B cell (primary cell): ENCODE results near the gene CFAP54. TPM values are rescaled to one million over a fixed set of nuclear protein-coding genes. Genes with fewer than 3 reads are reported as not detected.

Experiments used
- ATAC-seq: fragments of 200-7000 bp; cut with Tn5 transposase; one replicate; pipeline ENCODE4 v1.10.0; 2021; ENCODE audit warnings: low read depth, mild to moderate bottlenecking, moderate number of reproducible peaks, moderate library complexity
- CTCF ChIA-PET: fragments of 350-600 bp; sonication (Branson Sonifier 250); formaldehyde crosslinking; loops from one replicate; lab custom pipeline; 2021; ENCODE audit warnings: antibody characterized with exemption, inconsistent platforms; lab: Charles Lee
- POLR2A ChIA-PET: fragments of 350-600 bp; sonication (Branson Sonifier 250); formaldehyde crosslinking; loops from one replicate; lab custom pipeline; 2021; ENCODE audit warnings: antibody characterized with exemption; lab: Charles Lee
- DNase-seq: peaks from one replicate; pipeline ENCODE4 v3.0.0; 2013
- H2AFZ ChIP-seq: 2 replicates; pipeline ENCODE4 v1.6.1; 2012; ENCODE audit warnings: mild to moderate bottlenecking, low read depth, low read length; ENCODE audit not compliant: insufficient read depth, poor library complexity, severe bottlenecking
- H3K27ac ChIP-seq, 2 donors: 1 replicate in 1 of 2; 2 replicates in 1 of 2; pipeline ENCODE4 v1.5.1; 2012 to 2013; ENCODE audit warnings: low read length in 2 of 2, mild to moderate bottlenecking in 2 of 2, moderate library complexity in 1 of 2
- H3K27me3 ChIP-seq, 4 experiments: fragments of 200-600 bp in 1 of 4; sonication (generic) in 1 of 4; replicated peaks in 1 of 4; 1 replicate in 2 of 4; 2 replicates in 2 of 4; pipeline versions ENCODE4 v1.6.1 to v1.7.0; 2013 to 2016; ENCODE audit warnings: low read length in 3 of 4, mild to moderate bottlenecking in 2 of 4, mixed read lengths in 1 of 4, moderate library complexity in 1 of 4; ENCODE audit not compliant: insufficient read depth in 4 of 4, control insufficient read depth in 3 of 4; ENCODE audit errors: control extremely low read depth in 1 of 4
- H3K36me3 ChIP-seq, 2 experiments: replicated peaks in 1 of 2; 1 replicate in 1 of 2; 2 replicates in 1 of 2; pipeline versions ENCODE4 v1.6.1 to v1.7.1; 2013; ENCODE audit warnings: low read length in 1 of 2; ENCODE audit not compliant: insufficient read depth in 2 of 2, control insufficient read depth in 1 of 2; ENCODE audit errors: control extremely low read depth in 1 of 2, extremely low read depth in 1 of 2
- H3K4me1 ChIP-seq, 2 donors: fragments of 200-600 bp in 1 of 2; sonication (generic) in 1 of 2; 1 replicate in 1 of 2; 2 replicates in 1 of 2; pipeline versions ENCODE4 v1.5.1 to v1.6.1; 2013 to 2017; ENCODE audit warnings: low read length in 2 of 2; ENCODE audit not compliant: control insufficient read depth in 2 of 2, insufficient read depth in 2 of 2
- H3K4me2 ChIP-seq: replicated peaks from 2 replicates; pipeline ENCODE3; 2012; ENCODE audit warnings: mild to moderate bottlenecking, low read depth, low read length; ENCODE audit not compliant: poor library complexity, severe bottlenecking
- H3K4me3 ChIP-seq, 5 experiments: fragments of 200-600 bp in 1 of 5; sonication (generic) in 1 of 5; 1 replicate in 3 of 5; 2 replicates in 2 of 5; pipeline versions ENCODE4 v1.5.1 to v1.7.0; 2011 to 2016; ENCODE audit warnings: low read length in 4 of 5, mild to moderate bottlenecking in 4 of 5, low read depth in 2 of 5, control low read depth in 1 of 5, moderate library complexity in 1 of 5; ENCODE audit not compliant: insufficient read depth in 1 of 5; ENCODE audit errors: control extremely low read depth in 1 of 5, extremely low read depth in 1 of 5
- H3K79me2 ChIP-seq: fragments of 200-600 bp; sonication (generic); one replicate; pipeline ENCODE4 v1.6.0; 2016; ENCODE audit warnings: low read length; ENCODE audit not compliant: control insufficient read depth, insufficient read depth
- H3K9ac ChIP-seq: fragments of 200-600 bp; sonication (generic); 2 replicates; pipeline ENCODE4 v1.6.1; 2017; ENCODE audit warnings: mild to moderate bottlenecking, low read length, moderate library complexity
- H3K9me3 ChIP-seq, 3 donors: one replicate each; pipeline versions ENCODE4 v1.6.1 to v1.7.1; 2013; ENCODE audit warnings: low read length in 2 of 3; ENCODE audit not compliant: control insufficient read depth in 2 of 3, insufficient read depth in 1 of 3; ENCODE audit errors: control extremely low read depth in 1 of 3
- H4K20me1 ChIP-seq: 2 replicates; pipeline ENCODE4 v1.6.0; 2012; ENCODE audit warnings: mild to moderate bottlenecking, low read length; ENCODE audit not compliant: insufficient read depth, control insufficient read depth, poor library complexity, severe bottlenecking
- H3K27ac Mint-ChIP-seq: one replicate; pipeline ENCODE4 v1.8.0; 2021; ENCODE audit warnings: mixed read lengths
- H3K27me3 Mint-ChIP-seq: one replicate; pipeline ENCODE4 v1.8.0; 2021; ENCODE audit warnings: mixed read lengths
- H3K4me1 Mint-ChIP-seq: one replicate; pipeline ENCODE4 v1.8.0; 2021; ENCODE audit warnings: mixed read lengths
- H3K4me3 Mint-ChIP-seq: one replicate; pipeline ENCODE4 v1.8.0; 2021; ENCODE audit warnings: mixed read lengths
- H3K9me3 Mint-ChIP-seq: one replicate; pipeline ENCODE4 v1.8.0; 2022; ENCODE audit warnings: mixed read lengths; ENCODE audit not compliant: insufficient read depth
- CTCF ChIP-seq: fragments of 200-600 bp; IDR thresholded peaks from one replicate; pipeline ENCODE4 v1.8.0; 2022; ENCODE audit warnings: antibody characterized with exemption, mild to moderate bottlenecking
- EZH2 ChIP-seq: IDR thresholded peaks from 2 replicates; pipeline ENCODE4 v1.6.1; 2012; ENCODE audit warnings: borderline replicate concordance, low read depth, mild to moderate bottlenecking, moderate library complexity, low read length; ENCODE audit not compliant: insufficient read depth, poor library complexity, severe bottlenecking
- WGBS: methylation state at CpG from one replicate; pipeline ENCODE4 v1.1.5; 2013; ENCODE audit warnings: missing lambda C conversion rate; ENCODE audit not compliant: insufficient coverage; 5-methylcytosine and 5-hydroxymethylcytosine counted together
- intact Hi-C: fragments of 100-400 bp; cut with micrococcal nuclease; formaldehyde crosslinking; loops from one replicate; pipeline ENCODE4 v1.10.0; 2022
- polyA plus RNA-seq: library from polyadenylated mRNA; depleted of rRNA; stranded (reverse); fragments of >200 nt; gene quantifications from 2 replicates; pipeline ENCODE4 v1.2.3, GENCODE V29; 2012
- total RNA-seq, 2 donors: library from RNA; stranded (reverse); fragments of 120-200 nt in 1 of 2; gene quantifications; 1 replicate in 1 of 2; 2 replicates in 1 of 2; pipeline versions ENCODE4 v1.2.3 to v1.2.4, GENCODE V29; 2013 to 2022

The CFAP54 gene
- total and polyA plus RNA-seq, 2 donors (not counting 1 experiment from before 2014, with no cell fraction given), result 0.12 to 0.76 TPM

DNA sequence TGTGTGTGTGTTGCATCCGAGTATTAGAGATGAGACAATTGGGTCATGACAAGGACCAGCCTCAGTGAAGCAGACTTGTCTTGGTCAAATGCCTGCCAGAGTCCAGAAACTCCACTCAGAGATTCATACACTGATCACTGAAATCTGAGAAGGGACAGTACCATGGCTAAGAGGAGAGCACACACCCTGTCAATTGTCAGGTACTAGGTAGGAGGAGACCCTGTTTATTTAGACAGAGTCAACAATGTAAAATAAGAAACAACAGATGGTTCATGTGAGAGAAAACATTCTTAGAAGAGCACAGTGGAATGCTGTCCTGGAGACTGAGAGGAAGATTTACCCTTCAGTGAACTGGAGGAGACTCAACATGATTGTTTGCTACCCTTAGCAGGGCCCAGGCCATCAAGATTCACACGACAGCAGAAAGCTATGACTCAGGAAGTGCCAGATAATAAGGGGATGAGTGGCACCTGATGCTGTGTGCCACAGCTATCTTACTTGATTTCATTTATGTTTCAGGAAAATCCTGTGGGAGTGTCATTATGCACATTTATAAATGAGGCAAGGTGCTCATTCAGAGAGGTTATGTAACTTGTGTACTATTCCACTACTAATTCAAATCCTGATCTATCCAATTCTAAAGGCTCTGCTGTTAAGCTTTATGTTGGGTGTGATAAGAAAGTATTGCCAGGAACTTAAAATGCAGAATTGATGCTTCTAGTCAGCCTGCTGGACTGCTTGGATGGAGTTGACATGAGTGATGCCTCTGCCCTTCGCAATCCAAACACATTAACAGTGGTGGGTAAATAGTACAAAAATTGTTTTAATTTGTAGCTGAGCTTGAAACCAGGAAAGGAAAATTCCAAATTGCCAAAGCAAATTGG lies 281.1 kb downstream of the CFAP54 start:
- Histone ChIP-seq H3K4me2 (no peak overlapping the region), H3K79me2 (no peaks in the 10 kb centered on the region), H3K9ac (no peak overlapping the region), H3K9me3 (no peaks in the 10 kb centered on the region), H3K27me3 (no peaks in the 10 kb centered on the region), H3K27ac (no peak overlapping the region), H3K4me1 (no peaks in the 10 kb centered on the region), H3K4me3 (no peak overlapping the region), H2AFZ (no peak overlapping the region), H3K36me3 (no peaks in the 10 kb centered on the region), H4K20me1 (no peaks in the 10 kb centered on the region)
- no peak overlapping the region for H3K27ac Mint-ChIP-seq
- no peaks in the 10 kb centered on the region for H3K4me1 Mint-ChIP-seq
- ChIA-PET CTCF (no interaction called here), POLR2A (no interaction called here)
- DNase-seq, result no peak
- no peak for TF ChIP-seq EZH2
- TF ChIP-seq CTCF, result no peak
- H3K27me3 Mint-ChIP-seq, result peaks cover 16% of the 10 kb centered on the region
- no peak overlapping the region for H3K4me3 Mint-ChIP-seq
- intact Hi-C loops, result no loop called here
- no peaks in the 10 kb centered on the region for H3K9me3 Mint-ChIP-seq
- no peak for ATAC-seq
- 90% methylated on average over 2 of the region's 3 CpGs for WGBS

DNA sequence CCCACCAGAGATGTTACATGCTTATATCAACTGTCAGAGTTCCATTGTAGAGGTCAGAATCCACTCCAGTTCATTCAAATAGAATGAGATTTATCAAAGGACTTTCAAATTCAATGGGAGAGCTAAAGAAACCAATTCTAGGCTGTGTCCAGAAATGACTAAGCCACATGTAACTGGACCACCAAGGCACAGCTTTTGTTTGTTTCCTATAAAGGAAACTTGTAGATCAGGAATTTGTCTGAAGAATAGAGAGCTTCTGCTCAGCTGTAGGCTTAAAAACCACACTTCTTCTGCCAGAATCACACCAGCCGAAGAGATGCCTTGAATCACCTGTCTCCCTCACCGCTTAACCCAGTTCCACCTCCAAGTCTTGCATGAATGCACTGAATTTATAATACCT lies 283.7 kb downstream of the CFAP54 start:
- H3K27me3 ChIP-seq, result no peaks in the 10 kb centered on the region
- no peaks in the 10 kb centered on the region for H3K4me1 ChIP-seq
- intact Hi-C loops, result no loop called here
- ChIA-PET CTCF (interaction anchor here (1.2 kb wide), 1 partner anchor 9 kb away, joined by 3 read pairs; no protein-coding TSS in a partner anchor), POLR2A (no interaction called here)
- H3K79me2 ChIP-seq, result no peaks in the 10 kb centered on the region
- no peak overlapping the region for H3K27ac Mint-ChIP-seq
- no CpG with 5 or more reads among the region's 2 CpGs for WGBS
- H3K4me1 Mint-ChIP-seq, result no peaks in the 10 kb centered on the region
- no peak overlapping the region for H3K4me3 Mint-ChIP-seq
- H3K36me3 ChIP-seq, result no peaks in the 10 kb centered on the region
- no peak overlapping the region for H2AFZ ChIP-seq
- no peak for TF ChIP-seq CTCF
- no peak for TF ChIP-seq EZH2
- no peaks in the 10 kb centered on the region for H3K9me3 Mint-ChIP-seq
- H3K4me3 ChIP-seq, result no peak overlapping the region
- no peak overlapping the region for H3K9ac ChIP-seq
- ATAC-seq, result no peak
- H4K20me1 ChIP-seq, result no peaks in the 10 kb centered on the region
- H3K4me2 ChIP-seq, result no peak overlapping the region
- no peak for DNase-seq
- H3K27me3 Mint-ChIP-seq, result peaks cover 8% of the 10 kb centered on the region
- no peaks in the 10 kb centered on the region for H3K9me3 ChIP-seq
- H3K27ac ChIP-seq, result no peak overlapping the region
